Measurements from ENCODE around the gene NDUFA12. TPM values are rescaled to one million over a fixed set of nuclear protein-coding genes. Genes with fewer than 3 reads are reported as not detected.
A peak's percentile ranks its signal among the peaks of the same experiment; 100 is the strongest.
"Not testable (repeated sequence)": the region's sequence is repeated elsewhere in the genome, so short reads cannot be mapped to it uniquely, and the experiment has no call there.

Gene NDUFA12
- total and polyA plus RNA-seq, 2 experiments from 2014 or later, result 132 to 152 TPM

- TF ChIP-seq EZH2 (IDR thresholded peaks at IDR 0.05; ENCODE audit: borderline replicate concordance), result no peak
- TF ChIP-seq CTCF (IDR thresholded peaks at IDR 0.05; ENCODE audit: poor library complexity), result no peak
- TF ChIP-seq EZH2phosphoT487 (IDR thresholded peaks at IDR 0.05; ENCODE audit: low read depth, severe bottlenecking, unreplicated experiment), result no peak
- Histone ChIP-seq H3K4me2 (no peak overlapping the region), H3K4me1 (ENCODE audit: insufficient read depth) (no peaks in the 10 kb centered on the region), H3K9me2 (replicated peaks; ENCODE audit: insufficient read depth) (no peaks in the 10 kb centered on the region), H2AFZ (no peak overlapping the region), H3K4me3 (no peak overlapping the region), H3K79me2 (peaks cover 30% of the 10 kb centered on the region), H3K9me3 (ENCODE audit: low read depth) (no peaks in the 10 kb centered on the region), H3K27me3 (no peaks in the 10 kb centered on the region), H3K36me3 (replicated peaks; ENCODE audit: insufficient read depth, low read depth) (no peaks in the 10 kb centered on the region), H4K20me1 (ENCODE audit: insufficient read depth, poor library complexity, severe bottlenecking) (peaks cover 4% of the 10 kb centered on the region), H3K27ac (no peak overlapping the region)
- peak; percentile 10 for DNase-seq (ENCODE audit: low spot score)
- 89% methylated on average over 2 of the region's 2 CpGs for WGBS (ENCODE audit: low lambda C conversion rate, missing lambda C conversion rate)
Observed at GRCh38 chr12:94994312-94994711, 9.2 kb downstream of the NDUFA12 start.

- H3K79me2 ChIP-seq, result peaks cover 25% of the 10 kb centered on the region
- DNase-seq (ENCODE audit: low spot score); H3K27me3 ChIP-seq; H2AFZ ChIP-seq; H3K4me3 ChIP-seq; H3K4me1 ChIP-seq (ENCODE audit: insufficient read depth); H3K9me2 ChIP-seq (replicated peaks; ENCODE audit: insufficient read depth); H4K20me1 ChIP-seq (ENCODE audit: insufficient read depth, poor library complexity, severe bottlenecking); H3K36me3 ChIP-seq (replicated peaks; ENCODE audit: insufficient read depth, low read depth); H3K27ac ChIP-seq; H3K9me3 ChIP-seq (ENCODE audit: low read depth); H3K4me2 ChIP-seq: not testable (repeated sequence)
- 92% methylated on average over 3 of the region's 3 CpGs for WGBS (ENCODE audit: low lambda C conversion rate, missing lambda C conversion rate)
Observed at GRCh38 chr12:94993855-94994254, 9.6 kb downstream of the NDUFA12 start.

GRCh38 chr12:94990222-94990621 is 13.3 kb downstream of the NDUFA12 start:
- Histone ChIP-seq H3K79me2 (peaks cover 4% of the 10 kb centered on the region), H3K27ac (no peak overlapping the region), H3K4me3 (no peak overlapping the region), H3K9me3 (ENCODE audit: low read depth) (no peaks in the 10 kb centered on the region), H3K9me2 (replicated peaks; ENCODE audit: insufficient read depth) (no peaks in the 10 kb centered on the region), H3K27me3 (no peaks in the 10 kb centered on the region), H4K20me1 (ENCODE audit: insufficient read depth, poor library complexity, severe bottlenecking) (no peaks in the 10 kb centered on the region), H3K4me2 (no peak overlapping the region), H2AFZ (no peak overlapping the region), H3K36me3 (replicated peaks; ENCODE audit: insufficient read depth, low read depth) (no peaks in the 10 kb centered on the region), H3K4me1 (ENCODE audit: insufficient read depth) (no peaks in the 10 kb centered on the region)
- WGBS (ENCODE audit: low lambda C conversion rate, missing lambda C conversion rate), result 96% methylated on average over 3 of the region's 3 CpGs
- no peak for TF ChIP-seq CTCF (IDR thresholded peaks at IDR 0.05; ENCODE audit: poor library complexity)
- TF ChIP-seq EZH2 (IDR thresholded peaks at IDR 0.05; ENCODE audit: borderline replicate concordance), result no peak
- no peak for TF ChIP-seq EZH2phosphoT487 (IDR thresholded peaks at IDR 0.05; ENCODE audit: low read depth, severe bottlenecking, unreplicated experiment)
- DNase-seq (ENCODE audit: low spot score), result no peak

GRCh38 chr12:94988471-94988870 is 15.0 kb downstream of the NDUFA12 start:
- no peak for DNase-seq (ENCODE audit: low spot score)
- H3K9me2 ChIP-seq (replicated peaks; ENCODE audit: insufficient read depth), result no peaks in the 10 kb centered on the region
- H3K4me3 ChIP-seq, result no peak overlapping the region
- no peaks in the 10 kb centered on the region for H4K20me1 ChIP-seq (ENCODE audit: insufficient read depth, poor library complexity, severe bottlenecking)
- TF ChIP-seq EZH2phosphoT487 (IDR thresholded peaks at IDR 0.05; ENCODE audit: low read depth, severe bottlenecking, unreplicated experiment) (no peak), CTCF (IDR thresholded peaks at IDR 0.05; ENCODE audit: poor library complexity) (no peak), EZH2 (IDR thresholded peaks at IDR 0.05; ENCODE audit: borderline replicate concordance) (no peak)
- H3K27me3 ChIP-seq, result no peaks in the 10 kb centered on the region
- no peaks in the 10 kb centered on the region for H3K9me3 ChIP-seq (ENCODE audit: low read depth)
- no peaks in the 10 kb centered on the region for H3K36me3 ChIP-seq (replicated peaks; ENCODE audit: insufficient read depth, low read depth)
- no peak overlapping the region for H2AFZ ChIP-seq
- 91% methylated on average over 6 of the region's 6 CpGs for WGBS (ENCODE audit: low lambda C conversion rate, missing lambda C conversion rate)
- peaks cover 4% of the 10 kb centered on the region for H3K79me2 ChIP-seq
- no peak overlapping the region for H3K4me2 ChIP-seq
- H3K27ac ChIP-seq, result no peak overlapping the region
- no peaks in the 10 kb centered on the region for H3K4me1 ChIP-seq (ENCODE audit: insufficient read depth)
